Lower lobe of right lung (tissue), 2 donors: ENCODE results near the gene SOX10. TPM values are rescaled to one million over a fixed set of nuclear protein-coding genes. Genes with fewer than 3 reads are reported as not detected.

Experiments used
- ATAC-seq, 2 donors: fragments of 200-7000 bp; cut with Tn5 transposase; one replicate each; pipeline ENCODE4 v1.9.1; 2020 to 2022; ENCODE audit warnings: mild to moderate bottlenecking in 2 of 2, moderate library complexity in 2 of 2
- DNase-seq: peaks from one replicate; pipeline ENCODE4 v3.0.0-alpha.2; 2020
- H3K27ac ChIP-seq: fragments of 200-600 bp; one replicate; pipeline ENCODE4 v1.8.0; 2022
- H3K27me3 ChIP-seq: fragments of 200-600 bp; one replicate; pipeline ENCODE4 v1.8.0; 2022; ENCODE audit warnings: low read depth
- H3K36me3 ChIP-seq: fragments of 200-600 bp; one replicate; pipeline ENCODE4 v1.8.0; 2022; ENCODE audit warnings: mild to moderate bottlenecking
- H3K4me1 ChIP-seq: fragments of 200-600 bp; one replicate; pipeline ENCODE4 v1.8.0; 2022
- H3K4me3 ChIP-seq: fragments of 200-600 bp; one replicate; pipeline ENCODE4 v1.8.0; 2022; ENCODE audit warnings: mild to moderate bottlenecking
- H3K9me3 ChIP-seq: fragments of 200-600 bp; one replicate; pipeline ENCODE4 v1.8.0; 2022
- CTCF ChIP-seq: fragments of 200-600 bp; IDR thresholded peaks from one replicate; pipeline ENCODE4 v1.8.0; 2022; ENCODE audit warnings: antibody characterized with exemption, mild to moderate bottlenecking
- intact Hi-C: fragments of 100-400 bp; cut with DNase I; formaldehyde crosslinking; loops from one replicate; pipeline ENCODE4 v1.11.0; 2022
- total RNA-seq: library from RNA; stranded (reverse); fragmentation: NEBNext Ultra II Directional; extraction: Animal tissue kit (Norgen Biotek cat#: 25700); gene quantifications from one replicate; pipeline ENCODE4 v1.2.1, GENCODE V29; 2021
- donor health status: DM: no; HTN: yes; CAD: no; lungs with severe emphysema.

SOX10 gene
- total RNA-seq, 1 donor from 2014 or later, result not detected

GRCh38 chr22:37996079-37996478, 11.7 kb upstream of the SOX10 start:
- no peak overlapping the region for H3K27ac ChIP-seq
- intact Hi-C loops, result no loop called here
- no peak for TF ChIP-seq CTCF
- DNase-seq (no peak), ATAC-seq (no peak)
- no peaks in the 10 kb centered on the region for H3K27me3 ChIP-seq
- H3K4me3 ChIP-seq, result no peak overlapping the region
- H3K9me3 ChIP-seq, result no peaks in the 10 kb centered on the region
- peaks cover 10% of the 10 kb centered on the region for H3K4me1 ChIP-seq
- H3K36me3 ChIP-seq, result no peaks in the 10 kb centered on the region

GRCh38 chr22:37995460-37995859, 11.1 kb upstream of the SOX10 start:
- Histone ChIP-seq H3K9me3 (no peaks in the 10 kb centered on the region), H3K4me1 (peaks cover 8% of the 10 kb centered on the region), H3K4me3 (no peak overlapping the region), H3K36me3 (no peaks in the 10 kb centered on the region), H3K27ac (no peak overlapping the region), H3K27me3 (no peaks in the 10 kb centered on the region)
- intact Hi-C loops, result no loop called here
- ATAC-seq (no peak), DNase-seq (no peak)
- TF ChIP-seq CTCF, result no peak

GRCh38 chr22:37994982-37995381, 10.6 kb upstream of the SOX10 start:
- TF ChIP-seq CTCF, result no peak
- no peak for DNase-seq
- intact Hi-C loops, result no loop called here

GRCh38 chr22:37994049-37994448, 9.7 kb upstream of the SOX10 start:
- no peaks in the 10 kb centered on the region for H3K36me3 ChIP-seq
- H3K27me3 ChIP-seq, result no peaks in the 10 kb centered on the region
- H3K9me3 ChIP-seq, result no peaks in the 10 kb centered on the region
- intact Hi-C loops, result no loop called here
- DNase-seq (no peak), ATAC-seq (no peak)
- no peak overlapping the region for H3K27ac ChIP-seq
- H3K4me1 ChIP-seq, result no peaks in the 10 kb centered on the region
- no peak overlapping the region for H3K4me3 ChIP-seq
- TF ChIP-seq CTCF, result no peak

More at GRCh38 chr22:37994982-37995381, 10.6 kb upstream of the SOX10 start:
- no peak overlapping the region for H3K27ac ChIP-seq
- no peak for ATAC-seq
- peaks cover 3% of the 10 kb centered on the region for H3K4me1 ChIP-seq
- no peaks in the 10 kb centered on the region for H3K27me3 ChIP-seq
- H3K4me3 ChIP-seq, result no peak overlapping the region
- no peaks in the 10 kb centered on the region for H3K36me3 ChIP-seq
- H3K9me3 ChIP-seq, result no peaks in the 10 kb centered on the region

GRCh38 chr22:37991731-37992442, 7.5 kb upstream of the SOX10 start:
- ATAC-seq (no peak), DNase-seq (no peak)
- no peaks in the 10 kb centered on the region for H3K4me1 ChIP-seq
- no peaks in the 10 kb centered on the region for H3K9me3 ChIP-seq
- intact Hi-C loops, result no loop called here
- H3K27ac ChIP-seq, result no peak overlapping the region
- no peak for TF ChIP-seq CTCF
- H3K4me3 ChIP-seq, result no peak overlapping the region
- H3K27me3 ChIP-seq, result no peaks in the 10 kb centered on the region
- H3K36me3 ChIP-seq, result no peaks in the 10 kb centered on the region
